NCI-H2081 (cell line): ENCODE results near the gene KREMEN1.
"Not testable (repeated sequence)": the region's sequence is repeated elsewhere in the genome, so short reads cannot be mapped to it uniquely, and the experiment has no call there.

Experiments
- DNase-seq, 2 experiments: peaks; one replicate each; lab custom pipeline; 2025; lab: John Stamatoyannopoulos, UW

Gene KREMEN1

GRCh38 chr22:29078869-29079207 is 6.0 kb downstream of the KREMEN1 start:
- DNase-seq = no peak

GRCh38 chr22:29079218-29079901 is 6.5 kb downstream of the KREMEN1 start:
- DNase-seq = peak; percentile 32 to 74

- DNase-seq = peak; percentile 5 to 37
Measured at GRCh38 chr22:29080106-29080975, 7.5 kb downstream of the KREMEN1 start.

GRCh38 chr22:29081517-29082236 is 8.8 kb downstream of the KREMEN1 start:
- DNase-seq = no peak

GRCh38 chr22:29082826-29083545 is 10.2 kb downstream of the KREMEN1 start:
- DNase-seq = no peak

- not testable (repeated sequence) for DNase-seq
Measured at GRCh38 chr22:29083576-29083932, 10.7 kb downstream of the KREMEN1 start.

GRCh38 chr22:29083933-29084591 is 11.2 kb downstream of the KREMEN1 start:
- no peak for DNase-seq

GRCh38 chr22:29087012-29087411 is 14.2 kb downstream of the KREMEN1 start:
- no peak for DNase-seq

- no peak for DNase-seq
Measured at GRCh38 chr22:29088809-29089208, 16.0 kb downstream of the KREMEN1 start.

GRCh38 chr22:29089507-29089906 is 16.7 kb downstream of the KREMEN1 start:
- no peak for DNase-seq

GRCh38 chr22:29090039-29090438 is 17.2 kb downstream of the KREMEN1 start:
- no peak for DNase-seq

- no peak for DNase-seq
Measured at GRCh38 chr22:29092243-29092642, 19.4 kb downstream of the KREMEN1 start.

GRCh38 chr22:29093030-29093429 is 20.2 kb downstream of the KREMEN1 start:
- no peak for DNase-seq

GRCh38 chr22:29093501-29094300 is 20.9 kb downstream of the KREMEN1 start:
- no peak for DNase-seq

- DNase-seq = peak in 1 of 2 experiments; percentile 0
Measured at GRCh38 chr22:29095459-29095858, 22.6 kb downstream of the KREMEN1 start.

- no peak for DNase-seq
Measured at GRCh38 chr22:29096736-29097669, 24.2 kb downstream of the KREMEN1 start.

- DNase-seq = no peak
Measured at GRCh38 chr22:29098296-29098695, 25.5 kb downstream of the KREMEN1 start.

- DNase-seq = no peak
Measured at GRCh38 chr22:29102300-29102699, 29.5 kb downstream of the KREMEN1 start.

- no peak for DNase-seq
Measured at GRCh38 chr22:29103121-29103520, 30.3 kb downstream of the KREMEN1 start.

- DNase-seq = no peak
Measured at GRCh38 chr22:29105468-29105867, 32.6 kb downstream of the KREMEN1 start.
